Stomach (tissue), 9 donors: Measurements from ENCODE around the gene RABAC1. TPM values are rescaled to one million over a fixed set of nuclear protein-coding genes. Genes with fewer than 3 reads are reported as not detected.

ENCODE experiments used
- DNase-seq, 2 donors: peaks; one replicate each; pipeline versions ENCODE4 v3.0.0 to v3.0.0-alpha.2; 2013 to 2019
- H3K27ac ChIP-seq, 5 donors: fragments of 200-600 bp in 4 of 5; sonication (generic) in 4 of 5; one replicate each; pipeline ENCODE4 v1.5.1; 2013 to 2019; ENCODE audit warnings: mild to moderate bottlenecking in 1 of 5, moderate library complexity in 1 of 5
- H3K27me3 ChIP-seq, 3 donors: fragments of 200-600 bp; sonication (generic); one replicate each; pipeline ENCODE4 v1.5.1; 2017 to 2019; ENCODE audit warnings: mixed run types in 1 of 3
- H3K36me3 ChIP-seq, 4 donors: fragments of 200-600 bp; sonication (generic); 1 replicate in 3 of 4; 2 replicates in 1 of 4; pipeline ENCODE4 v1.5.1; 2016 to 2019
- H3K4me1 ChIP-seq, 4 donors: fragments of 200-600 bp; sonication (generic); one replicate each; pipeline ENCODE4 v1.5.1; 2016 to 2019
- H3K4me3 ChIP-seq, 4 donors: fragments of 200-600 bp; sonication (generic) in 3 of 4; one replicate each; pipeline ENCODE4 v1.5.1; 2016 to 2019; ENCODE audit warnings: mild to moderate bottlenecking in 1 of 4
- H3K9me3 ChIP-seq, 4 donors: fragments of 200-600 bp; sonication (generic); one replicate each; pipeline ENCODE4 v1.5.1; 2016 to 2019
- CTCF ChIP-seq, 7 experiments: fragments of 450-650 bp in 4 of 7; fragments of 200-600 bp in 3 of 7; sonication (generic) in 3 of 7; IDR thresholded peaks; one replicate each; pipeline ENCODE4 v1.5.1; 2016 to 2019; ENCODE audit warnings: antibody characterized with exemption in 7 of 7, control low read depth in 2 of 7, mild to moderate bottlenecking in 1 of 7
- EP300 ChIP-seq: sonication (generic); formaldehyde crosslinking; IDR thresholded peaks from one replicate; pipeline ENCODE4 v1.6.1; 2017; ENCODE audit warnings: antibody characterized with exemption
- POLR2A ChIP-seq, 4 donors: fragments of 450-650 bp; IDR thresholded peaks; one replicate each; pipeline ENCODE4 v1.6.1; 2016; ENCODE audit warnings: antibody characterized with exemption in 4 of 4, control low read depth in 2 of 4, mild to moderate bottlenecking in 1 of 4, moderate library complexity in 1 of 4
- POLR2AphosphoS5 ChIP-seq, 3 donors: sonication (generic); formaldehyde crosslinking; IDR thresholded peaks; one replicate each; pipeline ENCODE4 v1.6.1; 2016; ENCODE audit warnings: antibody characterized with exemption in 3 of 3
- WGBS, 5 donors: extraction: QIAGEN DNeasy Blood & Tissue Kit in 3 of 5; methylation state at CpG; one replicate each; pipeline versions ENCODE4 v1.1.5 to v1.1.7; 2013 to 2018; 5-methylcytosine and 5-hydroxymethylcytosine counted together
- intact Hi-C: fragments of 100-400 bp; cut with DNase I; formaldehyde crosslinking; loops from one replicate; pipeline ENCODE4 v1.15.1; 2023; ENCODE audit warnings: low total_unique reads
- polyA plus RNA-seq, 3 donors: library from polyadenylated mRNA; stranded (reverse); fragments of 200-250 nt; gene quantifications; one replicate each; pipeline ENCODE4 v1.2.3, GENCODE V29; 2013
- total RNA-seq, 5 donors: library from RNA; depleted of rRNA; stranded (reverse); fragments of >200 nt; gene quantifications; one replicate each; pipeline versions ENCODE4 v1.1.0 to v1.2.3, GENCODE V29; 2014 to 2016
- donor health status: healthy with polysubstance abuse.
- donor health status: Bipolar disorder and iron deficiency.
- donor health status: healthy.

The RABAC1 gene
- total and polyA plus RNA-seq, 8 donors = 44.6 to 499 (median 132) TPM

GRCh38 chr19:41974652-41975051 lies 15.5 kb upstream of the RABAC1 start:
- no peak overlapping the region for H3K4me3 ChIP-seq
- TF ChIP-seq CTCF (IDR thresholded peaks at IDR 0.05) (no peak), POLR2A (IDR thresholded peaks at IDR 0.05) (no peak), POLR2AphosphoS5 (IDR thresholded peaks at IDR 0.05) (no peak), EP300 (no peak)
- no peaks in the 10 kb centered on the region for H3K9me3 ChIP-seq
- H3K27ac ChIP-seq = no peak overlapping the region
- H3K4me1 ChIP-seq = no peaks in the 10 kb centered on the region
- WGBS, 5 donors = 71 to 80% (median 75%) methylated on average over 7 to 8 of the region's 8 CpGs
- no peaks in the 10 kb centered on the region for H3K36me3 ChIP-seq
- H3K27me3 ChIP-seq = peaks cover 0 to 21% (median 3%) of the 10 kb centered on the region in 3 donors
- intact Hi-C loops = no loop called here
- no peak for DNase-seq

GRCh38 chr19:41971363-41971762 lies 12.2 kb upstream of the RABAC1 start:
- Histone ChIP-seq H3K27ac (no peak overlapping the region), H3K9me3 (no peaks in the 10 kb centered on the region), H3K36me3 (no peaks in the 10 kb centered on the region), H3K4me1 (no peaks in the 10 kb centered on the region), H3K4me3 (no peak overlapping the region), H3K27me3 (peaks cover 0 to 40% (median 3%) of the 10 kb centered on the region in 3 donors)
- intact Hi-C loops = no loop called here
- 84 to 90% (median 84%) methylated on average over 11 of the region's 11 CpGs for WGBS, 5 donors
- no peak for TF ChIP-seq CTCF (IDR thresholded peaks at IDR 0.05)
- no peak for TF ChIP-seq EP300
- TF ChIP-seq POLR2A (IDR thresholded peaks at IDR 0.05) = no peak
- TF ChIP-seq POLR2AphosphoS5 (IDR thresholded peaks at IDR 0.05) = no peak
- no peak for DNase-seq

DNA sequence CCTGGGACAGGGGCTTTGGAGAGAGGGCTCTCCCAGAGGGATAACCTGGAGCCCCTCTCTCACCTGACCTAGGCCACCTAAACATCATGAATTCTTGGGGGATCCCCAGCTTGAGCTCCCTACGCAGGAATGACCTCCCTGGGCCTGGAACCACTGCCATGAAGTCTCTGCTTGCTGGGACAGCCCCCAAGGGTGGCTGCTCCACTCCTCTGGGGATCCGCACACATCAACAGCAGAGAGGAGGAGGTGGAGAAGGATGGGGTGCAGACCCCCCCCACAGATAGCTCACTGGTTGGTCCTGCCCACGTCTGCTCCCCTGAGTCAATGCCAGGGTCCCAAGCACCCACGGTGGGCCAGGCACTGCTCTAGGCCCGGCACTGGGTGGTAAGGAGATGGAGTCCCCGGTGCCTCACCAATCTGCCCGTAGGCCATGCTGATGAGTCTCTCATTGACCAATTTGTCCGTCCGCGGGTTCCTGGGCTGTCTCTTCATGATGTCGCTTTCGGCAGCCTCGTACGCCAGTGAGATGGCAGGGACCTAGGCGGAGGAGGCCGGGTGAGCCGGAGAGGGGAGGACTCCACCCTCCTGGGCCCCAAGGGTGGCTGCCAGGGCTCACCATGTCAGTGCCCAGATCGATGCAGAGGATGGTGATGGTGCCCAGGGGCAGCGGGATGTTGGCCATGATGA lies 10.8 kb upstream of the RABAC1 start:
- DNase-seq = no peak
- H3K27me3 ChIP-seq = peaks cover 0 to 36% (median 3%) of the 10 kb centered on the region in 3 donors
- no peak overlapping the region for H3K4me3 ChIP-seq
- intact Hi-C loops = no loop called here
- 82 to 94% (median 91%) methylated on average over 7 to 19 of the region's 19 CpGs for WGBS, 5 donors
- TF ChIP-seq CTCF (IDR thresholded peaks at IDR 0.05) (no peak), POLR2A (IDR thresholded peaks at IDR 0.05) (no peak), POLR2AphosphoS5 (IDR thresholded peaks at IDR 0.05) (no peak), EP300 (no peak)
- no peaks in the 10 kb centered on the region for H3K9me3 ChIP-seq
- H3K27ac ChIP-seq = no peak overlapping the region
- H3K36me3 ChIP-seq = no peaks in the 10 kb centered on the region
- no peaks in the 10 kb centered on the region for H3K4me1 ChIP-seq

- Histone ChIP-seq H3K9me3 (no peaks in the 10 kb centered on the region), H3K27me3 (peaks cover 0 to 36% (median 3%) of the 10 kb centered on the region in 3 donors), H3K27ac (no peak overlapping the region), H3K4me3 (no peak overlapping the region), H3K4me1 (no peaks in the 10 kb centered on the region), H3K36me3 (no peaks in the 10 kb centered on the region)
- no peak for DNase-seq
- TF ChIP-seq CTCF (IDR thresholded peaks at IDR 0.05) = no peak
- no peak for TF ChIP-seq POLR2AphosphoS5 (IDR thresholded peaks at IDR 0.05)
- TF ChIP-seq EP300 = no peak
- no peak for TF ChIP-seq POLR2A (IDR thresholded peaks at IDR 0.05)
- 72 to 79% (median 75%) methylated on average over 25 to 28 of the region's 28 CpGs for whole genome bisulfite sequencing, 5 donors
- intact Hi-C loops = no loop called here
These were observed 9.9 kb upstream of the RABAC1 start for GRCh38 chr19:41968751-41969595.
